CD4-positive, alpha-beta memory T cell (primary cell): ENCODE data around the gene FGGY. TPM values are rescaled to one million over a fixed set of nuclear protein-coding genes. Genes with fewer than 3 reads are reported as not detected.

ENCODE experiments used
- CTCF ChIA-PET: fragments of 350-600 bp; sonication (Branson Sonifier 250); formaldehyde crosslinking; loops from one replicate; lab custom pipeline; 2021; ENCODE audit warnings: inconsistent platforms; ENCODE audit not compliant: partially characterized antibody; lab: Charles Lee
- POLR2A ChIA-PET: fragments of 350-600 bp; sonication (Branson Sonifier 250); formaldehyde crosslinking; loops from one replicate; lab custom pipeline; 2021; ENCODE audit not compliant: partially characterized antibody; lab: Charles Lee
- DNase-seq, 5 donors: peaks; one replicate each; pipeline versions ENCODE4 v3.0.0 to v3.0.0-alpha.2; 2020 to 2022; ENCODE audit warnings: mixed read lengths in 1 of 5
- H3K27ac ChIP-seq: one replicate; pipeline ENCODE4 v1.7.0; 2013; ENCODE audit warnings: low read depth, low read length
- H3K27me3 ChIP-seq: 2 replicates; pipeline ENCODE4 v1.7.0; 2013; ENCODE audit warnings: mild to moderate bottlenecking, low read length, moderate library complexity; ENCODE audit not compliant: insufficient read depth
- H3K36me3 ChIP-seq: 2 replicates; pipeline ENCODE4 v1.7.0; 2013; ENCODE audit warnings: mild to moderate bottlenecking, low read length, moderate library complexity; ENCODE audit not compliant: insufficient read depth
- H3K4me1 ChIP-seq: 2 replicates; pipeline ENCODE4 v1.7.0; 2013; ENCODE audit warnings: mild to moderate bottlenecking, low read length, moderate library complexity; ENCODE audit not compliant: insufficient read depth
- H3K4me3 ChIP-seq, 2 donors: one replicate each; pipeline ENCODE4 v1.7.0; 2013; ENCODE audit warnings: low read length in 2 of 2, mild to moderate bottlenecking in 1 of 2
- H3K9me3 ChIP-seq, 2 donors: one replicate each; pipeline ENCODE4 v1.7.0; 2013; ENCODE audit warnings: low read length in 2 of 2, control low read depth in 1 of 2; ENCODE audit not compliant: control insufficient read depth in 1 of 2
- H3K27ac Mint-ChIP-seq, 7 donors: one replicate each; pipeline ENCODE4 v1.8.0; 2020 to 2021; ENCODE audit warnings: mixed read lengths in 7 of 7, mild to moderate bottlenecking in 6 of 7, inconsistent platforms in 3 of 7, moderate library complexity in 3 of 7
- H3K27me3 Mint-ChIP-seq, 2 donors: one replicate each; pipeline ENCODE4 v1.8.0; 2020 to 2021; ENCODE audit warnings: mixed read lengths in 2 of 2
- H3K36me3 Mint-ChIP-seq, 2 donors: one replicate each; pipeline ENCODE4 v1.8.0; 2020 to 2021; ENCODE audit warnings: mixed read lengths in 2 of 2, inconsistent platforms in 1 of 2, mild to moderate bottlenecking in 1 of 2
- H3K4me1 Mint-ChIP-seq, 4 donors: one replicate each; pipeline ENCODE4 v1.8.0; 2020 to 2021; ENCODE audit warnings: mixed read lengths in 4 of 4, mild to moderate bottlenecking in 1 of 4
- H3K4me3 Mint-ChIP-seq, 8 donors: one replicate each; pipeline ENCODE4 v1.8.0; 2020 to 2021; ENCODE audit warnings: mixed read lengths in 8 of 8, mild to moderate bottlenecking in 7 of 8, moderate library complexity in 6 of 8, inconsistent platforms in 3 of 8
- H3K9me3 Mint-ChIP-seq, 8 donors: one replicate each; pipeline ENCODE4 v1.8.0; 2020 to 2021; ENCODE audit warnings: mixed read lengths in 8 of 8, mild to moderate bottlenecking in 5 of 8, inconsistent platforms in 3 of 8, moderate library complexity in 1 of 8
- intact Hi-C: fragments of 100-400 bp; cut with micrococcal nuclease; formaldehyde crosslinking; loops from one replicate; pipeline ENCODE4 v1.15.1; 2023
- polyA plus RNA-seq, 2 donors: library from polyadenylated mRNA; unstranded; fragments of 300-500 nt; fragmentation: Illumina TruSeq; gene quantifications; one replicate each; pipeline ENCODE4 v1.2.3, GENCODE V29; 2021
- total RNA-seq, 2 experiments: library from RNA; stranded (reverse); gene quantifications; one replicate each; pipeline ENCODE4 v1.2.3, GENCODE V29; 2021

The FGGY gene
- total and polyA plus RNA-seq, 4 experiments from 2014 or later, result 1.8 to 8.8 (median 3.6) TPM

DNA sequence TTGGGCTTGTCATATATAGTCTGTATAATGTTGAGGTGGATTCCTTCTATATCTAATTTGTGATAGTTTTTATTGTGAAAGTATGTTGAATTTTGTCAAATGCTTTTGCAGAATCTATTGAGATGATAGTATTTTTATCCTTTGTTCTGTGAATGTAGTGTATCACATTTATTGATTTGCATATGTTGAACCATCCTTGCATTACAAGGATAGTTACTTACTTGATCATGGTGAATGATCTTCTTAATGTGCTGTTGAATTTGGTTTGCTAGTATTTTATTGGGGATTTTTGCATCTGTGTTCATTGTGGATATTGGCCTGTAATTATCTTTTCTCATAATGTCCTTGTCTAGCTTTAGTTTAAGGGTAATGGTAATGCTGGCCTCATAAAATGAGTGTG lies 8.3 kb downstream of the FGGY start:
- H3K36me3 ChIP-seq, result no peaks in the 10 kb centered on the region
- peaks cover 11 to 23% of the 10 kb centered on the region in 2 donors for H3K36me3 Mint-ChIP-seq
- no peak overlapping the region for H3K27ac Mint-ChIP-seq
- H3K27me3 ChIP-seq, result no peaks in the 10 kb centered on the region
- no peak overlapping the region for H3K27ac ChIP-seq
- no peak overlapping the region for H3K4me3 ChIP-seq
- H3K27me3 Mint-ChIP-seq, result no peaks in the 10 kb centered on the region
- intact Hi-C loops, result no loop called here
- peaks cover 0 to 13% of the 10 kb centered on the region in 2 donors for H3K9me3 ChIP-seq
- no peaks in the 10 kb centered on the region for H3K4me1 ChIP-seq
- no peaks in the 10 kb centered on the region for H3K4me1 Mint-ChIP-seq
- ChIA-PET CTCF (no interaction called here), POLR2A (no interaction called here)
- H3K9me3 Mint-ChIP-seq, result peaks cover 0 to 27% (median 15%) of the 10 kb centered on the region in 8 donors
- no peak overlapping the region for H3K4me3 Mint-ChIP-seq
- no peak for DNase-seq

DNA sequence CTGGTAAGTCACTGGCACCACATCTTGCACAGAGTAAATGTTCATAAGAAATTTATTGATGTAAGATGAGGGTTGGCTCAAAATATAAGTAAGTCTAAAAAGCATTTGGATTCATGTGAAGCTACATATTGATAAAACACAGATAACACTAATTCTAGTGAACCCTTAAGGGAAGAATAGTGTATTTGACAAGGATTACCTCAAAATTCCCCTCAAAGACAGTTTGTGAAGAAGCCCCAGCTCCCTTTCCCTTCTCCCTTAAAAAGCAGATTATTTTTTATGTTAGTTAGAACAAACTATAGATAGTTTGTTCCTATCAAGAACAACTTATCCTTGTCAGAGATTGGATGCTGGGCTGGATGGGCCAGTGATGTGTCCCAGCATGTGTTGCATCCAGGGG lies 10.7 kb downstream of the FGGY start:
- no peaks in the 10 kb centered on the region for H3K4me1 ChIP-seq
- CTCF ChIA-PET, result no interaction called here
- no peak overlapping the region for H3K27ac Mint-ChIP-seq
- POLR2A ChIA-PET, result no interaction called here
- no peaks in the 10 kb centered on the region for H3K27me3 ChIP-seq
- H3K9me3 Mint-ChIP-seq, result peaks cover 0 to 27% (median 15%) of the 10 kb centered on the region in 8 donors
- DNase-seq, result no peak
- peaks cover 9 to 19% of the 10 kb centered on the region in 2 donors for H3K36me3 Mint-ChIP-seq
- no peak overlapping the region for H3K4me3 Mint-ChIP-seq
- no peaks in the 10 kb centered on the region for H3K4me1 Mint-ChIP-seq
- H3K27me3 Mint-ChIP-seq, result peaks cover 0 to 1% of the 10 kb centered on the region in 2 donors
- no peak overlapping the region for H3K4me3 ChIP-seq
- no peaks in the 10 kb centered on the region for H3K36me3 ChIP-seq
- no peak overlapping the region for H3K27ac ChIP-seq
- peaks cover 0 to 13% of the 10 kb centered on the region in 2 donors for H3K9me3 ChIP-seq
- intact Hi-C loops, result no loop called here

DNA sequence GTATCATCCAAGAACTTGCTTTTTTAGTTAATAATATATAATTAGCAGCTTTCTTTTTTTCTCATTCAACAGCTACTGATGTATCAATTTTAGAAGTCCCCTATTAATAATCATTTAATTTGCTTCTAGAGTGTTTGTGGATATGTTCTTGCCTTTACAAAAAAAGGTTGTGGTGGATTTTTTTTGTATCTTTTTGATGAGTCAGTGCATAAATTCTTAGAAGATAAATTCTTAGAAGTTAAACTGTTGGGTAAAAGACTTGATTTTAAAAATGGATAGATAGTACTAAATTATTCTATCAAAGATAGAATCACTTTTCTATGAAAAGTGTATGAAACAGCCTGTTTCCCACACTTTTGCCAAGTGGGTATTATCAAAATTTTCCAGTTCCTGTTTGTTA lies 11.9 kb downstream of the FGGY start:
- Histone ChIP-seq H3K4me1 (no peaks in the 10 kb centered on the region), H3K27me3 (no peaks in the 10 kb centered on the region), H3K36me3 (no peaks in the 10 kb centered on the region), H3K27ac (no peak overlapping the region), H3K4me3 (no peak overlapping the region), H3K9me3 (peaks cover 0 to 13% of the 10 kb centered on the region in 2 donors)
- Mint-ChIP-seq H3K9me3 (peaks cover 0 to 27% (median 15%) of the 10 kb centered on the region in 8 donors), H3K27me3 (peaks cover 0 to 1% of the 10 kb centered on the region in 2 donors), H3K4me3 (no peak overlapping the region), H3K27ac (no peak overlapping the region), H3K4me1 (no peaks in the 10 kb centered on the region), H3K36me3 (peaks cover 9 to 16% of the 10 kb centered on the region in 2 donors)
- ChIA-PET CTCF (no interaction called here), POLR2A (no interaction called here)
- no peak for DNase-seq
- intact Hi-C loops, result no loop called here

DNA sequence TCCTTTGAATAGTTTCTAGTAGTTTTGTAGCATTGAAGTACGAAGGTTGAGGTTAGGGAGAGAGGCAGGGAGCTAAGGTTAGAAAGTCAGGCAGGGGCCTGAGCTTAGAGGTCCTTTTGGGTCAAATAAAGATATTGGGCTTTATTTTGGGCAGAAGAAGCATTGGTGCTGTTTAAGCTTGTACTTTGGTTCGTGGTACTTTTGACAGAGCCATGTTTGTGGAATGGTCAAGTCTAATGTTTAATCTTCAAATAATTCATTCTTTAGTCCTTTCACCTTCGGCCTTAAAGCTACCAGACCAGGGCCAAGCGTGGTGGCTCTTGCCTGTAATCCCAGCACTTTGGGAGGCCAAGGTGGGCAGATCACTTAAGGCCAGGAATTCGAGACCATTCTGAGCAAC lies 12.5 kb downstream of the FGGY start:
- H3K27me3 ChIP-seq, result no peaks in the 10 kb centered on the region
- H3K27ac Mint-ChIP-seq, result no peak overlapping the region
- peaks cover 9 to 11% of the 10 kb centered on the region in 2 donors for H3K36me3 Mint-ChIP-seq
- intact Hi-C loops, result no loop called here
- no peak for DNase-seq
- H3K9me3 Mint-ChIP-seq, result peaks cover 0 to 21% (median 14%) of the 10 kb centered on the region in 8 donors
- POLR2A ChIA-PET, result no interaction called here
- no peak overlapping the region for H3K4me3 Mint-ChIP-seq
- H3K9me3 ChIP-seq, result peaks cover 0 to 13% of the 10 kb centered on the region in 2 donors
- H3K4me1 Mint-ChIP-seq, result no peaks in the 10 kb centered on the region
- no peaks in the 10 kb centered on the region for H3K4me1 ChIP-seq
- H3K4me3 ChIP-seq, result no peak overlapping the region
- H3K27me3 Mint-ChIP-seq, result peaks cover 0 to 1% of the 10 kb centered on the region in 2 donors
- no peaks in the 10 kb centered on the region for H3K36me3 ChIP-seq
- no peak overlapping the region for H3K27ac ChIP-seq
- CTCF ChIA-PET, result no interaction called here

DNA sequence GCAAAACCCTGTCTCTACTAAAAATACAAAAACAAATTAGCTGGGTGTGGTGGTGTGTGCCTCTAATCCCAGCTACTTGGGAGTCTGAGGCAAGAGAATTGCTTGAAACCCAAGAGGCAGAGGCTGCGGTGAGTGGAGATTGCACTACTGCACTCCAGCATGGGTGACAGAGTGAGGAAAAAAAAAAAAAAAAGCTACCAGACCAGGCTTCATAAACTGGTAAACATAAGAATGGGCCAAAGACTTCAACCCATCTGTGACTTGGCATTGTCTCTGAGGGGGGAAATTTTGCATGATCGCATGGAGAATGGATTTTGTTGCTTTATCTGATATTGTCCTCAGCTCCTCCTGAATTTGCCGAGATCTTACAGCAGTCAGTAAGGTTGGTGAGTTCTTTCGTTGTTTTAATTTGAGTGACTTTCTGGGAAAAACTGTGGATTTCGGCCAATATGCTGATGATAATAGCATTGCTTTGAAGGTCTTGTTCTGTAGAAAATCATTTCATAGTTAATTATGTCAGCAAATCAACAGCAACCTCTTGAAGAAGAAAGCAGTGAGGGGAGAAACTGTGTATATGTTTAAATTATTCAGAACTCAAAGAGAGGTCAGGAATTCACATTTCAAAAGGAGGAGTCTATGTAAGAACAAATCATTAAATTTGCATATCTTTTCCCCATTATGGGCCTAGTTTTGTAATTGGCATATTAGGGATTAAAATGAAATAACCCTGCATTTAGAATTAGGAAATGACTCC lies 13.1 kb downstream of the FGGY start:
- H3K4me3 Mint-ChIP-seq, result no peak overlapping the region
- no peak overlapping the region for H3K4me3 ChIP-seq
- no peaks in the 10 kb centered on the region for H3K4me1 ChIP-seq
- H3K36me3 ChIP-seq, result no peaks in the 10 kb centered on the region
- no peaks in the 10 kb centered on the region for H3K4me1 Mint-ChIP-seq
- DNase-seq, result no peak
- ChIA-PET CTCF (no interaction called here), POLR2A (no interaction called here)
- H3K27me3 ChIP-seq, result no peaks in the 10 kb centered on the region
- H3K27ac ChIP-seq, result no peak overlapping the region
- H3K9me3 ChIP-seq, result peaks cover 0 to 11% of the 10 kb centered on the region in 2 donors
- H3K27me3 Mint-ChIP-seq, result peaks cover 0 to 1% of the 10 kb centered on the region in 2 donors
- H3K36me3 Mint-ChIP-seq, result peaks cover 6 to 9% of the 10 kb centered on the region in 2 donors
- H3K9me3 Mint-ChIP-seq, result peaks cover 0 to 16% (median 10%) of the 10 kb centered on the region in 8 donors
- no peak overlapping the region for H3K27ac Mint-ChIP-seq
- intact Hi-C loops, result no loop called here

DNA sequence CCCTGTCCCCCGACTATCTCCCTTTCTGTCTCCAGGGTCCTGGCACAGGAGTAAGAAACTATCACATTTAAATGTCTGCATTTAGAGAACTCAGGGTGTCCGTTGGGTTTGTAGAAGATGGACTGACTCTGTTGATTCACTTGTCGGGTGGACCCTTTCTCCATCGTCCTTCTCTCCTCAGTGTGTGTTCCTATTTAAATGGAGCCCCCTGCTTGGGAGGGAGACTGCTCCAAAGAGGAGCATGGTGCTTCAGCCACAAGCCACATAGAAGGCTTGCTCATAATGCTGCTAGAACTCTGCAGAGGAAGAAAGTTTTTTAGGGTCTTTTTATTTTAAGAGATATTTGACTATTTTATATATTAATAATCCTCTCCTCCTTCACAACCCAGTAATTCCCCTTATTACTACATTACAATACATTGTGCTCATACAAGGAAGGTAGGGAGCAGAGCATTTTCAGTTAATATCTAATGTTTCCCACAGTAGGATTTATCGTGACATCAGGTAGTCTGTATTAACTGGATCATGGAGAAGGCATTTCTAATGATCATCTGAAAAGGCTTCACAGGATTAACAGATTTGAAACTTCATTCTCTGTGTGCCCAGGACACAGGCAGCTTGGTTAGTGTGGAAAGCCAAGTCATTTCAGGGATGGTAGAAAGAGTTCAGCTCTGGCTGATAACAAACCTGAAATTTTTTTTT lies 13.8 kb downstream of the FGGY start:
- Histone ChIP-seq H3K36me3 (no peaks in the 10 kb centered on the region), H3K4me3 (no peak overlapping the region), H3K9me3 (peaks cover 0 to 4% of the 10 kb centered on the region in 2 donors), H3K27ac (no peak overlapping the region), H3K4me1 (no peaks in the 10 kb centered on the region), H3K27me3 (no peaks in the 10 kb centered on the region)
- peaks cover 5% of the 10 kb centered on the region in 2 donors for H3K36me3 Mint-ChIP-seq
- no peak overlapping the region for H3K27ac Mint-ChIP-seq
- DNase-seq, result no peak
- H3K4me1 Mint-ChIP-seq, result no peaks in the 10 kb centered on the region
- H3K4me3 Mint-ChIP-seq, result no peak overlapping the region
- H3K9me3 Mint-ChIP-seq, result peaks cover 0 to 9% (median 5%) of the 10 kb centered on the region in 8 donors
- peaks cover 0 to 1% of the 10 kb centered on the region in 2 donors for H3K27me3 Mint-ChIP-seq
- ChIA-PET POLR2A (no interaction called here), CTCF (no interaction called here)
- intact Hi-C loops, result no loop called here

DNA sequence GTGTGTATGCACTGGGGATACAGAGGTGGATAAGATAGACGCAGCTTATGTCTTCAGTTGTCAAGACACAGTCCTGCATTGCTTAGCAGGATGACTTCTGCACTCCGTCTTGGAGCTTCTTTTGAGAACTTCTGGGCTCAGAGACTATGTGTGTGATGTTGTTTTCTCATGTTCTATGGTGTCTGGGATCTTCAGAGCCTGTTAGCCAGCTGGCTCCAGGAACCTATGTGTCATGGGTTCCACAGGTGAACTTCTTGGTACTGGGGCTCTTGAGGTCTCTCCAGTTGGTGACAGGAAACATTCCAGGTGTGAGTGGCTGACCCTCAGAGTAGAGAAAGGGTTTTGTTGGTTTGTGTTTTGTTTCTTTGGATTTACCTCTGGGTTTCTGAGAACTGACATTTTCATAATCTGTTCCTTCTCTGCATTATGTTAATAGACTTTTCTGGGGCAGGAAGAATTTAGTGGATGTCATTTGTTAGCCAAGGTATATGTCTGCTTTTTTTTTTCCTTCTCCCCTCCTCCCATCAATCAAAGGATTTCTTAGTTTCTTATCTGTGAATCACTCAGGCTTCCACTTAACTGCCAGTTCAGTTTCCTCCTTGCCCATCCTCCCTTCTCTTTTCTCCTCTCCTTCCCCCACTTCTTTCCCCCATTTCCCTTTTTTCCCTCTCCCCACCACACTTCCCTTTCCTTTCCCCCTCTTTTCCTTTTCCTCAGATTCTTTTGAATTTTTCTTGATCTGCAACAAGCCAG lies 18.1 kb downstream of the FGGY start:
- intact Hi-C loops, result no loop called here
- Histone ChIP-seq H3K4me1 (no peaks in the 10 kb centered on the region), H3K4me3 (no peak overlapping the region), H3K36me3 (no peaks in the 10 kb centered on the region), H3K27ac (no peak overlapping the region), H3K27me3 (no peaks in the 10 kb centered on the region), H3K9me3 (no peaks in the 10 kb centered on the region)
- ChIA-PET POLR2A (no interaction called here), CTCF (no interaction called here)
- peaks cover 0 to 2% (median 0%) of the 10 kb centered on the region in 8 donors for H3K9me3 Mint-ChIP-seq
- H3K36me3 Mint-ChIP-seq, result no peaks in the 10 kb centered on the region
- no peak overlapping the region for H3K4me3 Mint-ChIP-seq
- H3K27me3 Mint-ChIP-seq, result peaks cover 1 to 2% of the 10 kb centered on the region in 2 donors
- DNase-seq, result no peak
- peaks cover 0 to 7% (median 5%) of the 10 kb centered on the region in 4 donors for H3K4me1 Mint-ChIP-seq
- H3K27ac Mint-ChIP-seq, result no peak overlapping the region
